UCSD-AML1 (cell line): ENCODE results near the gene LRCH3.
"Not testable (repeated sequence)": the region's sequence is repeated elsewhere in the genome, so short reads cannot be mapped to it uniquely, and the experiment has no call there.

Experiments used
- DNase-seq: peaks from one replicate; lab custom pipeline; 2025; ENCODE audit not compliant: unreplicated experiment; lab: John Stamatoyannopoulos, UW

Gene LRCH3

GRCh38 chr3:197913641-197914380, 122.8 kb downstream of the LRCH3 start:
- no peak for DNase-seq

GRCh38 chr3:197921429-197922275, 130.6 kb downstream of the LRCH3 start:
- not testable (repeated sequence) for DNase-seq

- peak; percentile 30 for DNase-seq
Observed at GRCh38 chr3:197926418-197926817, 135.4 kb downstream of the LRCH3 start.

- not testable (repeated sequence) for DNase-seq
Observed at GRCh38 chr3:197927578-197927977, 136.5 kb downstream of the LRCH3 start.

GRCh38 chr3:197936819-197937384, 145.8 kb downstream of the LRCH3 start:
- no peak for DNase-seq
